Peyer's patch (tissue), 4 donors: ENCODE results near the gene BLTP3B. TPM values are rescaled to one million over a fixed set of nuclear protein-coding genes. Genes with fewer than 3 reads are reported as not detected.

ENCODE experiments used
- DNase-seq, 3 donors: peaks; one replicate each; pipeline ENCODE4 v3.0.0-alpha.2; 2017 to 2019
- H3K27ac ChIP-seq, 4 donors: fragments of 200-600 bp; sonication (generic); one replicate each; pipeline ENCODE4 v1.5.1; 2016 to 2019
- H3K27me3 ChIP-seq, 2 donors: fragments of 200-600 bp; sonication (generic); one replicate each; pipeline ENCODE4 v1.5.1; 2019
- H3K36me3 ChIP-seq, 3 donors: fragments of 200-600 bp; sonication (generic); one replicate each; pipeline ENCODE4 v1.5.1; 2016 to 2019
- H3K4me1 ChIP-seq, 4 donors: fragments of 200-600 bp; sonication (generic); one replicate each; pipeline ENCODE4 v1.5.1; 2016 to 2019
- H3K4me3 ChIP-seq, 4 donors: fragments of 200-600 bp; sonication (generic); 1 replicate in 3 of 4; 2 replicates in 1 of 4; pipeline ENCODE4 v1.5.1; 2016 to 2019; ENCODE audit warnings: mild to moderate bottlenecking in 1 of 4
- H3K9me3 ChIP-seq, 4 donors: fragments of 200-600 bp; sonication (generic); one replicate each; pipeline ENCODE4 v1.5.1; 2016 to 2019; ENCODE audit warnings: mild to moderate bottlenecking in 1 of 4
- CTCF ChIP-seq, 6 experiments: fragments of 450-650 bp in 4 of 6; fragments of 200-600 bp in 2 of 6; sonication (generic) in 1 of 6; IDR thresholded peaks; one replicate each; pipeline ENCODE4 v1.5.1; 2017 to 2019; ENCODE audit warnings: antibody characterized with exemption in 6 of 6, mild to moderate bottlenecking in 3 of 6, moderate library complexity in 1 of 6
- POLR2A ChIP-seq, 2 donors: fragments of 450-650 bp; IDR thresholded peaks; one replicate each; pipeline ENCODE4 v1.5.1; 2017; ENCODE audit warnings: antibody characterized with exemption in 2 of 2, mild to moderate bottlenecking in 2 of 2, moderate library complexity in 2 of 2
- total RNA-seq, 4 donors: library from RNA; depleted of rRNA; stranded (reverse); fragments of >200 nt; gene quantifications; one replicate each; pipeline ENCODE4 v1.1.0, GENCODE V29; 2016

The BLTP3B gene
- total RNA-seq, 4 donors from 2014 or later = 20.6 to 56.9 (median 27.9) TPM

- TF ChIP-seq POLR2A (IDR thresholded peaks at IDR 0.05) = no peak
- TF ChIP-seq CTCF (IDR thresholded peaks at IDR 0.05) = no peak
- no peaks in the 10 kb centered on the region for H3K9me3 ChIP-seq
- H3K27ac ChIP-seq = no peak overlapping the region
- H3K27me3 ChIP-seq = no peaks in the 10 kb centered on the region
- no peaks in the 10 kb centered on the region for H3K4me1 ChIP-seq
- no peak for DNase-seq
- no peak overlapping the region for H3K4me3 ChIP-seq
- H3K36me3 ChIP-seq = peaks cover 0 to 17% (median 0%) of the 10 kb centered on the region in 3 donors
Observed at GRCh38 chr12:100174495-100174894, 31.8 kb upstream of the BLTP3B start.

GRCh38 chr12:100173111-100173510 lies 30.4 kb upstream of the BLTP3B start:
- no peak for DNase-seq
- H3K4me3 ChIP-seq = no peak overlapping the region
- H3K27me3 ChIP-seq = no peaks in the 10 kb centered on the region
- no peak overlapping the region for H3K27ac ChIP-seq
- TF ChIP-seq POLR2A (IDR thresholded peaks at IDR 0.05) = no peak
- no peak for TF ChIP-seq CTCF (IDR thresholded peaks at IDR 0.05)
- no peaks in the 10 kb centered on the region for H3K9me3 ChIP-seq
- H3K36me3 ChIP-seq = peaks cover 0 to 17% (median 0%) of the 10 kb centered on the region in 3 donors
- H3K4me1 ChIP-seq = no peaks in the 10 kb centered on the region

- H3K36me3 ChIP-seq = peaks cover 0 to 10% (median 0%) of the 10 kb centered on the region in 3 donors
- TF ChIP-seq CTCF (IDR thresholded peaks at IDR 0.05) = no peak
- TF ChIP-seq POLR2A (IDR thresholded peaks at IDR 0.05) = no peak
- DNase-seq = no peak
- no peaks in the 10 kb centered on the region for H3K9me3 ChIP-seq
- H3K4me1 ChIP-seq = no peaks in the 10 kb centered on the region
- H3K4me3 ChIP-seq = no peak overlapping the region
- H3K27ac ChIP-seq = no peak overlapping the region
- no peaks in the 10 kb centered on the region for H3K27me3 ChIP-seq
Observed at GRCh38 chr12:100171248-100171647, 28.6 kb upstream of the BLTP3B start.

- Histone ChIP-seq H3K9me3 (no peaks in the 10 kb centered on the region), H3K4me3 (no peak overlapping the region), H3K27ac (no peak overlapping the region), H3K4me1 (no peaks in the 10 kb centered on the region), H3K36me3 (peaks cover 0 to 10% (median 0%) of the 10 kb centered on the region in 3 donors), H3K27me3 (no peaks in the 10 kb centered on the region)
- TF ChIP-seq CTCF (IDR thresholded peaks at IDR 0.05) (no peak), POLR2A (IDR thresholded peaks at IDR 0.05) (no peak)
- no peak for DNase-seq
Observed at GRCh38 chr12:100170313-100170858, 27.7 kb upstream of the BLTP3B start.

GRCh38 chr12:100169345-100169744 lies 26.7 kb upstream of the BLTP3B start:
- peaks cover 0 to 10% (median 0%) of the 10 kb centered on the region in 3 donors for H3K36me3 ChIP-seq
- TF ChIP-seq POLR2A (IDR thresholded peaks at IDR 0.05) (no peak), CTCF (IDR thresholded peaks at IDR 0.05) (no peak)
- peaks cover 0 to 2% (median 0%) of the 10 kb centered on the region in 4 donors for H3K4me1 ChIP-seq
- no peaks in the 10 kb centered on the region for H3K9me3 ChIP-seq
- DNase-seq = no peak
- no peak overlapping the region for H3K27ac ChIP-seq
- H3K27me3 ChIP-seq = no peaks in the 10 kb centered on the region
- no peak overlapping the region for H3K4me3 ChIP-seq

- no peaks in the 10 kb centered on the region for H3K9me3 ChIP-seq
Observed at GRCh38 chr12:100168562-100168961, 25.9 kb upstream of the BLTP3B start.

More at GRCh38 chr12:100168562-100168961, 25.9 kb upstream of the BLTP3B start:
- TF ChIP-seq CTCF (IDR thresholded peaks at IDR 0.05) (no peak), POLR2A (IDR thresholded peaks at IDR 0.05) (no peak)
- Histone ChIP-seq H3K36me3 (peaks cover 0 to 9% (median 0%) of the 10 kb centered on the region in 3 donors), H3K4me1 (peaks cover 0 to 8% (median 0%) of the 10 kb centered on the region in 4 donors), H3K27ac (no peak overlapping the region), H3K4me3 (no peak overlapping the region), H3K27me3 (no peaks in the 10 kb centered on the region)
- no peak for DNase-seq
